Measurements from ENCODE around the gene CSTA.

Gene CSTA

DNA sequence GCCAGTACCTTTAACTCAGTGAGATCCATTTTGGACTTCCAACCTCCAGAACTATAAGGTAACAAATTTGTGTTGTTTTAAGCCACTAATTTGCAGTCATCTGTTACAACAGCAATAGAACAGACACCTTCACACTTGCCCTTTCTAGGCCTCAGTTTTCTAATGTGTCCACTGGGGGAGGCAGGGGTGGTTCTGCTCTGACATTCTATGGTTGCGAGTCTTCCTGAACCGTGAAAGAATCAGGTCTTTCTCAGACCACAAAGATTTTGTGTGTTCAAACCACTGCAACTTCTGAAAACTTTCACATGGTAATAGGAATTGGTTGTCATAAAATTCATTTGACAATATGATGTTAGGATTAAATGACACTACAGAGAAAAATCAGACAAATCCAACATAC lies 26.8 kb upstream of the CSTA start:
- DNase-seq (ENCODE audit: low read depth): no peak
- TF ChIP-seq, protein P1, sequence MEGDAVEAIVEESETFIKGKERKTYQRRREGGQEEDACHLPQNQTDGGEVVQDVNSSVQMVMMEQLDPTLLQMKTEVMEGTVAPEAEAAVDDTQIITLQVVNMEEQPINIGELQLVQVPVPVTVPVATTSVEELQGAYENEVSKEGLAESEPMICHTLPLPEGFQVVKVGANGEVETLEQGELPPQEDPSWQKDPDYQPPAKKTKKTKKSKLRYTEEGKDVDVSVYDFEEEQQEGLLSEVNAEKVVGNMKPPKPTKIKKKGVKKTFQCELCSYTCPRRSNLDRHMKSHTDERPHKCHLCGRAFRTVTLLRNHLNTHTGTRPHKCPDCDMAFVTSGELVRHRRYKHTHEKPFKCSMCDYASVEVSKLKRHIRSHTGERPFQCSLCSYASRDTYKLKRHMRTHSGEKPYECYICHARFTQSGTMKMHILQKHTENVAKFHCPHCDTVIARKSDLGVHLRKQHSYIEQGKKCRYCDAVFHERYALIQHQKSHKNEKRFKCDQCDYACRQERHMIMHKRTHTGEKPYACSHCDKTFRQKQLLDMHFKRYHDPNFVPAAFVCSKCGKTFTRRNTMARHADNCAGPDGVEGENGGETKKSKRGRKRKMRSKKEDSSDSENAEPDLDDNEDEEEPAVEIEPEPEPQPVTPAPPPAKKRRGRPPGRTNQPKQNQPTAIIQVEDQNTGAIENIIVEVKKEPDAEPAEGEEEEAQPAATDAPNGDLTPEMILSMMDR (conservative IDR thresholded peaks at IDR 0.05; ENCODE audit: low read depth, low read length): no peak
- H3K4me3 ChIP-seq (ENCODE audit: low read depth, low read length): no peak overlapping the region

DNA sequence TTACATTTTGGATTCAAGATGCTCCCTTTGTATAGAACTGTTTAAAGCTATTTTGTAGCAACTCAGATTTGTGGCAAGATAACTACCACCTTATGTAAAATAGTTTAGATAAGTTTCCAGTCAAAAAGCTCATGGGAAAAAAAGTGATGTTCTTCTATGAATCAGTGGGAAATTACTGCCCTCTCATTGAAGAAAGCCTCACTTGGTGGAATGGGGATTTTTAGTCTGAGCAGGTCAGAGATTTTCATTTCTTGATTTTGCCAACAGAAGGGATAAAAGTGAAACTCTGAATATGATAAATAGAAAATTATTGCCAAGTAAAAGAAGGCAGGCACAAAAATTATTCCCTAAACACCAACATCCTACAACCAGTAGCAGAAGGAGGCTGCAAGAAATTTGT lies 25.8 kb upstream of the CSTA start:
- TF ChIP-seq, protein P1 (conservative IDR thresholded peaks at IDR 0.05; ENCODE audit: low read depth, low read length): no peak
- DNase-seq (ENCODE audit: low read depth): no peak
- H3K4me3 ChIP-seq (ENCODE audit: low read depth, low read length): no peak overlapping the region

DNA sequence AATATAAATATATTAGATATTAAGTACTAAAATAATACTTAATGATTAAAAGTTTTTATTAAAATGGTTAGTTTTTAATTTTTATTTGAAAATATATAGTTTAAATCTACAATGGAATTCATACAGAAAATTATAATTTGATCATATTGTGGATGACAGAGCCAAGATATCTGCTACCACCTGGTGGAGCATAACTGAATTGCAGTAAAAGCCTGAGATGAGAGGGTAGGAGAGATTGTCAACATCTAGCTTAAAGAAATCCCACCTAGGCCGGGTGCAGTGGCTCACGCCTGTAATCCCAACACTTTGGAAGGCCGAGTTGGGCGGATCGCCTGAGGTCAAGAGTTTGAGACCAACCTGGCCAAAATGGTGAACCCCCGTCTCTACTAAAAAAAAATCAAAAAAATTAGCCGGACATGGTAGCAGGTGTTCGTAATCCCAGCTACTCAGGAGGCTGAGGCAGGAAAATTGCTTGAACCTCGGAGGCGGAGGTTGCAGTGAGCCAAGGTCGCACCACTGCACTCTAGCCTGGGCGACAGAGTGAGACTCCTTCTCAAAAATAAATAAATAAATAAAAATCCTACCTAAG lies 25.1 kb upstream of the CSTA start:
- DNase-seq (ENCODE audit: low read depth): peak; percentile 54
- TF ChIP-seq, protein P1 (conservative IDR thresholded peaks at IDR 0.05; ENCODE audit: low read depth, low read length): peak; percentile 70
- H3K4me3 ChIP-seq (ENCODE audit: low read depth, low read length): no peak overlapping the region

DNA sequence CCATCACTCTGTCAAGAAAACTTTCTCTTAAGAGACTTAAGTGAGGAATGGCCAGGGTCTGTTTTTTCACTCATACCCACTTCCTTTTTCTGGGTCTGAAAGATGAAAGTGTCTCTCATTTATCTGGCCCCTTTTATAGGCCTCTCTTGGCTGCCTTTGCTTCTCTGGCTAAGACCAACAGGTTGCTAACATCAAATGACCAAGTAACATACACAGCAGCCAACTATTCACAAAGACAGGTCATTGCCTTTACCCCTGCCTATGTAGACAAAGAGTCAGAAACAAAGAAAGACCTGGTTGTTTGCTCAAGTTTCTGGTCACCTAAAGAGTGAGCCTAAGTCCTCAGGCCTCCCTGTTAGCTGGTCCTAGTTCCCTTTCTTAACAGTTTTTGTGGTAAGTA lies 24.0 kb upstream of the CSTA start:
- DNase-seq (ENCODE audit: low read depth): no peak
- TF ChIP-seq, protein P1 (conservative IDR thresholded peaks at IDR 0.05; ENCODE audit: low read depth, low read length): no peak
- no peak overlapping the region for H3K4me3 ChIP-seq (ENCODE audit: low read depth, low read length)

DNA sequence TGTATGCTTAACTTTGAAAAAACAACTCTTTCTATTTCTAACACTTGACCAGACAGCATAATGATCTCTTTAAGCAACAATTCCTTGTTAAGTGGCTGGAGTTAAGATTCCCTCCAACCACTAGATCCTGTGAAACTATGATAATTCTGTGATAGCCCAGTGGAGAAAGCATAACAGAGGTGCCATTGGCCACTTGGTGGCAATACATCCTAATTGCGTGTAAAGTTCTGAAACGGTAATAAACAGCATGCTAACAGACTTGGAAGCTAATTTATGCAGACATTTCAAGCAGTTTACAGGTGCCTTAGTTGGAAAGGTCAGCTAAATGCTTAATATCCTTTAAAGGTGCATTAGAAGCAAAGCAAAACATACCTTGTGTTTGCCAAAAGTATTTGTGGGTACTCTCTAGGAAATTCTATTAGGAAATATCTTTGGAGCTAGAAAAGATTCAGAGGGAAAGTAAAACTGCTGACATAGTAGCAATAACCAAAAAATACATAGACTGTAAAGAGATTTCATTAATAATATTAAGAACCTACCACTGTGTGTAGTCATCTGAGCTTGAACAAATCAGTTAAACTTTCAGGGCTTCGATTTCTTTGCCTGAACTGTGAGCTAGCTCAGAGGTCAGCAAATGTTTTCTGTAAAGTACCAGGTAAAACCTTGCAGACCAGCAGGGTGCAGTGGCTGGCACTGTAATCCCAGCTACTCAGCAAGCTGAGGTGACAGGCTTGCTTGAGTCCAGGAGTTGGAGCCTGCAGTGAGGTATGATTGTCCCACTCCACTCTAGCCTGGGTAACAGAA lies 19.0 kb upstream of the CSTA start:
- DNase-seq (ENCODE audit: low read depth): peak; percentile 10
- TF ChIP-seq, protein P1 (conservative IDR thresholded peaks at IDR 0.05; ENCODE audit: low read depth, low read length): peak; percentile 33

DNA sequence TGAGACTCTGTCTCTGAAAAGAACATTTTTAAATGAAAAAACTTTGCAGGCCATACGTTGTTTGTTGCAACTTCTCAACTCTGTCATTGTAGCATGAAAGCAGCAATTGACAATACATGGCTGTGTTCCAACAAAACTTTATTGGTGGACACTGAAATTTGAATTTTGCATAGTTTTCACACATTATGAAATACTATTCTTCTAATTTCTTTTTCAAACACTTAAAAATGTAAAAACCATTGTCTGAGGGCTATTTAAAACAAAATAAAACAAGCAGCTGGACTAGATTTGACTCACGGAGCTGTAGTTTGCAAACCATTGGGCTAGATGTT lies 18.5 kb upstream of the CSTA start:
- no peak for DNase-seq (ENCODE audit: low read depth)

More for the DNA sequence above, 19.0 kb upstream of the CSTA start:
- H3K4me3 ChIP-seq (ENCODE audit: low read depth, low read length): no peak overlapping the region

More for the DNA sequence above, 18.5 kb upstream of the CSTA start:
- TF ChIP-seq, protein P1 (conservative IDR thresholded peaks at IDR 0.05; ENCODE audit: low read depth, low read length): no peak
- no peak overlapping the region for H3K4me3 ChIP-seq (ENCODE audit: low read depth, low read length)
